ENCODE data around the gene RENBP.
"Not testable (repeated sequence)": the region's sequence is repeated elsewhere in the genome, so short reads cannot be mapped to it uniquely, and the experiment has no call there.

Gene RENBP

DNA sequence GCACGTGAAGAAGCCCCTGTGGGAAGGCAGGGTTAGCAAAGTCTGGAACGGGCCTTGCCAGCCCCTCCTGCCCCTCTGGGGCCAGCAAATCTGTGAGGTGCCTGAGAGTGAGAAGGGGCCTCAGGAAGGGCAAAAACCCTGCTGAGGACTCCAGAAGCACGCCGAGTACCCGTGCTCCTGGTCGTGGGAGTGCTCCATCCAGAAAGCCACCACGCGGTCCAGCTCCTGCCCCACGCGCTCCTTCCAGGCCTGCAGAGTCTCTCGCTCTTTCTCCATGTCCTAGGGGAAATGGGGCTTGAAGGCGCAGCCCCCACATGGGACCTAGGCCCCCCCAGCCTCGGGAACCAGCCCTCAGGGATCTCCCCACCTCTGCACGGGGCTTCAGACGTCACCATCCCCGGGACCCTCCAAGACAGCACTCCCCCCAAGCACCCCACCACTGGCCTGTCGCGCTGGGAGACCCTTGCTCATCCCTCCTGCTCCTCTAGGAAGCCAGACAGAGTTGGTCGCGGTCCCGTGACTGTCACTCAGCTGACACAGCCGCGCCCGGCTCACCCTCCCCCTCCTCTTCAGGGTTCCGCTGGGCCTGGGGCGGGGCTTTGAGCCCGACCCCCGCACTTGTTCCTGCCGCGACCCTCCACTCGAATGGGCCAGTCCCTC is at the start of gene RENBP:
TSS of gene RENBP (minus strand) at position 504 of the 660 bp plus-strand sequence. CDS start at position 471, 33 bp downstream.
- DNase-seq: peak in 28 of 56 donors; percentile 4 to 68 (median 28)

DNA sequence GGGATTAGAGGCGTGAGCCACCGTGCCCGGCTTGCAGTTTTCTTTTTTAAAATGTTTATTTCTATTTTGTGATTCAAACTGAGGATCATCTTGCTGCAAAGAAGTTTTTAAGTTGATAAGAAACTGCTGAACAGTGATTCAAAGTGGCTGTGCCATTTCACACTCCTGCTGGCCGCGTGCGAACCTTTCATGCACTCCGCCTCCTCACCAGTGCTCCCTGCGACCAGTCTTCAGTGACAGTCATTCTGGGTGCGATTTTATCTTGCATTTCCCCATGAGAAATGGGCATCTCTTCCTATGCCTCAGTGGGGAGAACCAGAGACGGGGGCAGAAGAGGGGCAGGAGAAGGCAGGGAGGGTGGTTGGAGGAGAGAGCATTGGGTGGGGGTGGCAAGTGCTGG is 49.5 kb upstream of the RENBP start:
- DNase-seq: no peak

DNA sequence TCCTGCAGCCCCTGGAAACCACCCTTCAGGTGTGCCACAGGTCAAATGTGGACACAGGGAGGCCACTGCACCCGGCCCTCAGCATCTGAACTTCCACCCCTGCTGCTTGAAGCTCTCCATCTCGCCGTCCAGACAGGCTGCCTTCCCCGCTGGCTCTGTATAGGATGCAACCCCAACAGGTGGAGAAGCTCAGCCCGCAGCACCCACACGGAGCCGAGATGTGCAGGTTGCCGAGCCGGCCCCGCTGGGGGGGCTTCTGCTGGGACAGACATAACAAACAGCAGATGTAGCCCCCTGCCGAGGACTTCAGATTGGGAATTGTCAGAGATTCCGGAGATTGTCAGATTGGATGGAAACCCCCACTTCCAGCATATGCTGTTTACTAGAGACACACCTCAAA is 48.6 kb upstream of the RENBP start:
- DNase-seq: no peak

DNA sequence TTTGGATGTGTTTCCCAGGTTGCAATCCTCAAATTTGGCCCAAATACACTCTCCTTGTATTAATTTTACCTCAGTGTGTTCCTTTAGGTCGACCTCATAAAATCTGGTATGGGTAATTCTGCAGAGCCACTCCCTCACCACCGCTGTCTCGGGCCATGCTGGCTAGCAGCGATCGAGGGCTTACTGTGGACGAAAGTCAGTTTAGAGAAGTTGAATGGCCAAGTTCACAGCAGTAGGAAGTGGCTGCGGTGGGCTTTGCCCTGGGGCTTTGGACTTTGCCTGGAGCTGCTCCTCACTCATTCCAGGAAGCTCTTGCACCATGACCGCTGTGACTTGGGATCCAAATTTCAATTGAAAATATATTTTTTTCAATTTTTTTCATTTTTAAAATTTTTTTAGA is 47.7 kb upstream of the RENBP start:
- DNase-seq: no peak

DNA sequence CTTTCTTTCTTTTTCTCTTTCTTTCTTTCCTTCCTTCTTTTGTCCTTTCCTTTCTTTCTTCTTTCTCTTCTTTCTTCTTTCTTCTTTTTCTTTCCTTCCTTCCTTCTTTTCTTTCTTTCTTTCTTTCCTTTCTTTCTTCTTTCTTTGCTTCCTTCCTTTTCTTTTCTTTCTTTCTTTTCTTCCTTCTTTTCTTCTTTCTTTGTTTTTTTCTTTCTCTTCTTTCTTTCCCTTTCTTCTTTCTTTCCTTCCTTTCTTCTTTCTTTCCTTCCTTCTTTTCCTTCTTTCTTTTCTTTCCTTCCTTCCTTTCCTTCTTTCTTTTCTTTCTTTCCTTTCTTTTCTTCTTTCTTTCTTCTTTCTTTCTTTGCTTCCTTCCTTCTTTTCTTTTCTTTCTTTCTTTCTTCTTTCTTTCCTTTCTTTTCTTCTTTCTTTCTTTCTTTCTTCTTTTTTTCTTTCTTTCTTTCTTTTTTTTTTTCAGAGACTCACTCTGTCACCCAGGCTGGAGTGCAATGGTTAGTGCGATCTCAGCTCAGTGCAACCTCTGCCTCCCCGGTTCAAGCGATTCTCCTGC is 46.7 kb upstream of the RENBP start:
- no peak for DNase-seq

DNA sequence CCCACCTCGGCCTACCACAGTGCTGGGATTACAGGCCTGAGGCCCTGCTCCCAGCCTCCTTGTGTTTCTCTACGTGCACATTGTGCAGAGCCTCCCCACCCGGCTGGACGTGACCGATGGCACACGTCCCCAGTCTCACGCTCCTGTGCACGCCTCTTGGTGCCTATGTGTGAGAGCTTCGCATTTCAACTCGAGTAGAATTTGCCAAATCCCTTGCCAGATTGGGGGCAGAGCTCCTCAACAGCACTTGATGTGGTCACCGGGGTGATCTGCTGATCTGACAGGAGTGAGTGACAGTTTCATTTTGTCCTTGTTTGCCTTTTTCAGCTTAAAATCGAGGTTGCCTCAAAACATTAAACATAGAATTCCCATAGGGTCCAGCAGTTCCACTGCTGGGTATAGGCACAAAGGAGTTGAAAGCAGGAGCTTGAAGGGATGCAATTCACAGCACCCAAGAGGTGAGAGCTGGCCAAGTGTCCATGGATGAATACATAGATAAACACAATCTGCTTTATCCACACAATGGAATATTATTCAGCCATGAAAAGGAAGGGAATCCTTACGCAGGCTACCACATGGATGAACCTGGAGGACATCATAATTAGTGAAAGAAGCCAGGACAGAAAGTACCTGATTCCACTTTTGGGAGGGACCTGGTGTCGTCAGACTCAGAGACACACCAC is 45.7 kb upstream of the RENBP start:
- no peak for DNase-seq

DNA sequence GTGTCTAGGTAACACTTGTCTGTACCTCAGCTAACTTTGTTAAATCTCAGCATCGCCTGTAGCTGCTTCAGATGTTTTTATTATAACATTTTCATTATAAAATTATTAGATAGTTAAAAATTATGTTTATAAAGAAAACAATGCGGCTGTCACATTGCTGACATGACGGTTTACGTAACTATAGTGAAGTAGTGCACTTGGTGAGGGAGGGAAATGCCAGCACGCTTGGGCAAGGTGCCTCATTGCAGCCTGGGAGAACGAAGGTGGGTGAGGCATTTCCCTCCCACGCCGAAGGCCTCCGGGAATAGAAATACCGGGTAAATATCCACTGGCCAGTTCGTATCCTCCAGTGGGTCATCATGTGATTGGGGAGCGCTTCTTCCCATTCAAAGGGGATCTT is 44.0 kb upstream of the RENBP start:
- no peak for DNase-seq

DNA sequence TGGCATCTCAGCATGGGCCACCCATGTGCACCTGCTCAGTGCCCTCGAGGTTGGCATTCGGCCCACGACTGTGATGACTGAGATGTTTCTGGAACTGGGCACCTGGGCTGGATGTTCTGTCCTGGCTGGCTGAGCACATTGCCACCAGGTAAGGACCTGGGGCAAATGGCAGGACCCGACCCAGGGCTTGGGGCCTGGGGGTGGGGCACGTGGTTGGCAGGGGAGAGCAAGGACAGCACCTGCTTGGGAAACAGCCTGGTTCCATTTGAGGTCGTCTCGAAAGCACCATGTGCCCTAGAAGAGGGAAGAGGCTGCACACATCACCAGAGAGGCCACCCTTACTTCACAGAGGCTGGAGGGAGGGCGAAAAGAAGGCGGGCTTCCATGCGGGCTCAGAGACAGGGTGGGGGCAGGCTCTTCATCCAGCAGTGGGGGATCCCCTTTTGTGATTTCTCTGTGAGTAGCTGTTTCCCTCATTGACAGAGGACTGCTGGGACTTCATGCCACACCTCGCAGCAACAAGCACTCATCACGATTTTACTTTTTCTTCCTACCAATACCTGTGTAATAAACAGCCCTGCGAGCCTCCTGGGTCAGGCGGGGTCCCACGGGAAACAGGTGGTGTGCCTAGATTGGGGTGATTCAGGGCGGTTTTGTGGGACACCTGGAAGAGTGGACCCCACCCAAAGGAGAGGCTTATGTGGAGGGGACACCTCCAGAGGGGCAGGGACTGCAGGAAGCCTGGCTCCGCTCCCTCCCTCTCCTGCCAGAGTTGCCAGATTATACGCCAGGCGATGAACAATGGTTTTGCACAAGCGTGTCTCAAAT is 40.1 kb upstream of the RENBP start:
- DNase-seq: no peak

DNA sequence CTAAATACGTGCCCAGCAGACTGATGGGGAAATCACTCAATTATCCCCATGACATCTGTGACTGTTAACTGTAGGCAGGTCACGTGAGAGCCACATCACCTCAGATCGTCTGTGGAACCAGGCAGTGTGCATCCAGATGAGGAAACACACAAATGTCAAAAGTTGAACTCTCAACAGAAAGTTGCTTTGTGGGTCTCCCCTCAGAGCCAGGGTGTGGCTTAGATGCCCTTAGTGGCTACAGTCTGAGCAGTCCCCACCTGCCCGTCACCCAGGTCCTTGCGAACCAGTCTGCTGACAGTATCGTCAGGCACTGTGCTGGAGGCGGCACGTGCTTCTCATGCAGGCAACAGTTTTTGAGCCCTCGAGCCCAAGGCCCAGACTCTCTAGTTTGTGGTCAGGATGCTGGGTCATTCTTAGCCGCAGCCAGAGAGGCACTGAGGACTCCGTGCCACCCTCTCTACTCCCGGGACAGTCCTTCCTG is 38.9 kb upstream of the RENBP start:
- DNase-seq: no peak

DNA sequence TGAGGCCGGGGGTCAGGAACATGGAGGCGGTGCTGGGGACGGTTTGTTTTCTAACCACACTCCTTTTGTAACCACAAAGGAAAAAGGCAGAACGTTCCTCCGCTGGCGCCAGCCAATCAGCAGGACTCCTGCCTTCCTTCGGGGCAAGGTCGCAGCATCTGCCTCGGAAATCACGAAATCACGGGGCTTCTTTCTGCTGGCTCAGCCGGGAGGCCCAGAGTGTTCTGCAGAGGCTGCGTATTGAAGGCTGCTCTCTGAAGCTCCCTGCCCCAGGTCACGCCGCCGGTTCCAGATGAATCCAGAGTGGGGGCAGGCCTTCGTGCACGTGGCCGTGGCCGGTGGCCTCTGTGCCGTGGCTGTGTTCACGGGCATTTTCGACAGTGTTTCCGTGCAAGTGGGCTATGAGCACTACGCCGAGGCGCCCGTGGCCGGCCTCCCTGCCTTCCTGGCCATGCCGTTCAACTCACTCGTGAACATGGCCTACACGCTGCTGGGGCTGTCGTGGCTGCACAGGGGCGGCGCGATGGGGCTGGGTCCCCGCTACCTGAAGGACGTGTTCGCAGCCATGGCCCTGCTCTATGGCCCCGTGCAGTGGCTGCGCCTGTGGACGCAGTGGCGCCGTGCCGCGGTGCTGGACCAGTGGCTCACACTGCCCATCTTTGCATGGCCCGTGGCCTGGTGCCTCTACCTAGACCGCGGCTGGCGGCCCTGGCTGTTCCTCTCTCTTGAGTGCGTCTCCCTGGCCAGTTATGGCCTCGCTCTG is 37.5 kb upstream of the RENBP start:
- peak in 5 of 56 donors; percentile 9 to 43 (median 21) for DNase-seq

DNA sequence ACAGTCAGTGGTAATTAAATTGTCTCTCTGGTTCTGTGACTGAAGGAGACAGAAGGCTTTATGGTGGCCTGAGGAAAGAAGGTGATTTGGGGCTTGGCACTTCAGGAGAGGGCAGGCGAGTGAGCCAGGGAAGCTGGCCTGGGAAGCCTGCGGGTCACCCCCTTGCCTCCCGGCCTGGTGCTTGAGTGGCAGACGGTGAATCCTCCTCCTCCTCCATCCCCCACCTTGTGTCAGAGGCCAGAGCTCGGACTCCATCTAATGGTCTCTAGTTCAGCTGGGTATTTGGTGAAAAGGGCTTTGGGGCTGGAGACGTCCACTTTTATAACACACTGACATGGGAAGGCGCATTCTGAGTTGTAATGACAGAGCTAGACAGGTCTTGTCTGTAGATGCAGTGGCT is 36.8 kb upstream of the RENBP start:
- no peak for DNase-seq

DNA sequence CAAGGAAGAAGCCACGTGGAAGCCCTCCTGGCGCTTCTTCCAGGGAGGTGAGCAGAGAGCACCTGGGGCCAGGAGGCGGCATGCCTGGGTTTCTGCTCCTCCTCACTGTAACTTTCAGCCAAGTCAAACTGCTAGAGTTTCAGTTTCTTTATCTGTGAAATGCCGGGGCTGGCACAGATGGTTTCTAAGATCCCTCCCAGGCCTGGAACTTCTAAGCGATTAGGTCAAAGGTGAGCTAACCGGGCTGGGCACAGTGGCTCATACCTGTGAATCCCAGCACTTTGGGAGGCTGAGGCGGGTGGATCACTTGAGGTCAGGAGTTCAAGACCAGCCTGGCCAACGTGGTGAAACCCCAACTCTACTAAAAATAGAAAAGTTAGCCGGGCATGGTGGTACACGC is 36.0 kb upstream of the RENBP start:
- not testable (repeated sequence) for DNase-seq

DNA sequence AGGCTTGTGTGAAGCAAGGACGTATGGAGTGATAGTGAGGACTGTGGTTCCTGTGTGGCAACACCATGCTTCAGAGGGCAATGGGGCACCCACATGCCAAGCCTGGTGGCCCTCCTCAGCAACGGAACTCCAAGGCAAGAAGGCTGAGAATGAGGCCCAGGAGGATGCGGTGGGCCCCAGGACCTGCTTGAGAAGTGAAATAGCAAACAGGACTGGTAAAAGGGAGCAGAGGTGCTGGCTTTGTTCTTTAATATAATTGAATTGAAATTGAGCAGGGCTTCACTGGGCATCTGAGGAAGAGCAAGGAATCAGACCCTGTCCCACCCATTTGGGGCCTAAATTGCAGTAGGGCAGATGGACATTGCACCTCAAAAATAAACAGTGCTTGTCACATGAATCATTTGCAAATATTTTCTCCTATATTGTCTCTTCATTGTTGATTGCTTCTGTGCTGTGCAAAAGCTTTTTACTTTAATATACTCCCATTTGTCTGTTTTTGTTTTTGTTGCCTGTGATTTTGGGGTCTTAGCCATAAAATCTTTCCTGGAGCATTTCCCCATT is 30.4 kb upstream of the RENBP start:
- DNase-seq: no peak

DNA sequence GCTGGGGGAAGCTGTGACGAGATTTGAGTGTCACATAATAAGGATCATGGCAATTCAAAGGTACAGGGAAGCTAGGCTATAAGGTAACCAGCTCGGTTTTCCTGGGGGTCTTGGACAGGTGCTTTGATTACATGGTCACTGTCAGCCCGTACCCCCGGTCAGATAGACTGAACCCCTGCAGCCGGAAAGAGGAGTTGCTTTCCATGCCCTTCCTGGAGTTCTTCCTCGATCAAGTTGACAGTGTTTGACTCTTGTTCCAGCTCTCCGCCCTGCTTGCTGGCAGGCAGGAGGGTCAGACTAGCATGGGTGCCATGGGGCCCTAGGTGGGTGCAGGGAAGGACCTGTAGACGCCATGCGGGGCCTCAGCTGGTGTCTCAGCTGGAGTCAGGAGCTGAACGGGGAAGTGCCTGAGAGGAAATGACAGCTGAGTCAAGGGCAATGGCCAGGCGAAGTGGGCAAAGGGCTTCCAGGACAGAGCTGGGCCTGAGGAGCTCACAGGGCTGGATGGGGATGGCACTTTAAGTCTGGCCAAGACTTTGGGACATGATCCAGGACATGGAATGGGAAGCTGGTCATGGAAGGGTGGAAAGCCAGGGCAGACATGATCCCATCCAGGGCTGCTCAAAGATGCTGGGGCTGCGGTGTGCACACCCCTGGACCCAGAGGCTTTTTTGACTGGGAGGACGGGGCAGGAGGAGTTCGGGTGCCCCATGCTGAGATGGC is 29.7 kb upstream of the RENBP start:
- no peak for DNase-seq

DNA sequence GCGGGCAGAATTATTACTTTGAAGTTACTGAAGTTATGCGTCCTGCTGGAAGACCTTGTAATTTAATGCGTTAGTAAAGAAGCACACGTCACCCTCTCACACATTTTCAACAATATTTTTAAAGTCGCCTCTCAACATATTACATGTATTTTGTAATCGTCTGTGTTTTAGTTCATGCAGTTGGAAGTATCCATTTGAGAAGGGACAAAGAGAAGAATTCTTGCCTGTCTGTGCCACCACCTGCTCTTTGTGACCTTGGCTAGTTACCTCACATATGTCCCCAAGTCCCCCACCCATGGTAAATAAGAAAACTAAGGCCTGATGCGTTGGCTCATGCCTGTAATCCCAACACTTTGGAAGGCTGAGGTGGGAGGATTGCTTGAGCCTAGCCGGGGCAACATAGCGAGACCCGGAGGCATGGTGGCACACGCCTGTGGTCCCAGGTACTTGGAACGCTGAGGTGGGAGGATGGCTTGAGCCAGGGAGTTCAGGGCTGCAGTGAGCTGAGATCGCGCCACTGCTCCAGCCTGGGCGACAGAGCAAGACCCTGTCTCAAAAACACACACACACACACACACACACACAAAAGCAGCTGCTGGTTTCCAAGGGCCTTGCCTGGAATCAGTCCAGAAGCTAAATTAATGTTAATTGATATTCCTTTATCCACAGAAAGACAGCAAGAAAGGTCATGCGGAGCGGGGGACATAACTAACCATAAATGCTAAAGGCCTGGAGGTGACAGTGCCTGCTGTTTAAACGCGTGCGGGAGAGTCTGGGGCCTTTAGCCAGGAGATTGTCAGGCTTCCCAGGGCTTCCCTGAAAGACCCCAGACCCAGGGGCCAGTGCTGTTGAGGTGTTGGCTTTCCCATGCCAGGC is 28.9 kb upstream of the RENBP start:
- no peak for DNase-seq

DNA sequence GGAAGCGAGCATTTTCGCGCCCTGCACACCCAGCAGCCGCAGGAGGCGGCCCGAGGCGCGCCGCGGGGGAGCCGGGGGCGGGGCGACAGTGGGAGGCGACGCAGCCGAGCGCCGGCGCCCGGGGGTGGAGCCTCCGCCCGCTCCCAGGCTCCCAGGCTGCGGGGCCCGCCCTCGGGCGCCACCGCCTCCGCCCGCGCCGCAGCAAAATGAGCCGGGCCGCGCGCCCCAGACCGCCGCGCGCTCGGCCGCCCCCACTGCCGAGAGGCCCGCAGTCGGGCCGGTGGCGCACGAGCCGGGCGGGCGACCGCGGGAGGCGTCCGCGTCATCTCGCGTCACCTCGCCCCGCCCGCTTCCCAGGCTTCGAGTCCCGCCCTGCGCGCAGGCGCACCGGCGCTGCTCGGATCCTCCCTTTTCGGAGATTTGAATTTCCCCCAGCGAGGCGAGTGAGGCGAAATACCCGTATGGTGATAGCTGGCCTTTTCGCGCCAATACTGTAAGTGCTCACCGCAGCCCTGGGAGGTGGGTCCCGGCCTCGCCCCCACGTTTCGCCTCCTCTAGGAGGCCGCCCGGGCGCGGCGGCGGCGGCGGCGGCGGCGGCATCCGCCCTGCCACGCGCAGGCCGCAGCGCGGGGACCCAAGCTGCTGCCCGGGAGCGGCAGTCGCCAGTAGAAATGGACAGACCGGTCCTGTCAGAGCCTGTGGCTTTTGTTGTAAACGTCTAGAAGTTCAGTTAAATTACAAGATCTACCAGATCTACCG is 28.1 kb upstream of the RENBP start, which contains the start of gene TMEM187:
TSS of gene TMEM187 (plus strand) at position 387 of the 759 bp plus-strand sequence. CDS start 9,309 bp downstream, outside the sequence.
- DNase-seq: peak in 54 of 56 donors; percentile 33 to 91 (median 70)

DNA sequence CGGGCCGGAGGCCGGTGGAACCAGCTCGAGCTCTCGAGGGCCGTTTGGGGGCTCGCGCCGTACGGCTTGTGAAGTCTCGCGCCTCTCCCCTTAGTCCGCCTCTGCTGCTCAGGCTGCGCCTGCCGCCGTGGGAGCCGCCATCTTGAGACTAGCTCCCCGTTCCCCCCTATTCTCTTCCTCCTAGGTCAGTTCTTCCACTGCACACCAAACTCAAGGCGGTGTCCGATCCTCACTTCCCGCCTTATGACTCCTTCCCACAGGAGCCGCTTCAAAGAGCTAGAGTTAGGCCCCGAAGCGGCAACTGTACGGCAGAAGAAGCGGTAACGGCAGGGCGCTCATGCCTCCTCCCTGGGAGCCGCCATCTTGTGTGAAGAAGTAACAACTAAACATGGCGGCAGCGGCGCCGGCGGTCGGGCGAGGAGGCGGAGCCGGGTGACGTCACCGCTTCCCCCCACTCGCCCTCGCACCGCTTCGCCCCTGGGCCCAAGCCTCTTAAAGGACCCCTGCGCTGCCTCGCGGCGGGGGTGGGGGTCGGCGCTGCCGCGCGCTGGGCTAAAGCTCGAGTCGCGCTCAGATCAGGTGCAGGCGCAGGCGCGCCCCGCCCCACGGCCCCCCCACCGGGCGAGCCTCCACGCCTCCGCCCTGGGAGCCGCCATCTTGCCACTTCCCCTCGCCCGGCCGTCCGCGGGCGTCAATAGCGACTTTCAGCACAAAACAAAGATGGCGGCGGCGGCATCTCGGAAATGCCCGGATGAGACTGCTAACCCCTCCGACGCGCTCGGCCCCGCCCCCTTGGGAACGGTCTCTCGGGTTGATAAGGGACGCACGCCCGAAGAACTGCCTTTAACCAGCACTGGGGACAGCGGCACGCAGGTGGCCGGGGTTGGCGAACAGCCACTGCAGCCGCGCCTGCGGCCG is 27.3 kb upstream of the RENBP start, which contains the start of gene HCFC1:
TSS of gene HCFC1 (minus strand) at position 369 of the 918 bp plus-strand sequence. CDS start 978 bp downstream, outside the sequence.
- DNase-seq: peak; percentile 36 to 96 (median 82)
